H1 (cell line): Measurements from ENCODE around the gene ANKRD24. TPM values are rescaled to one million over a fixed set of nuclear protein-coding genes. Genes with fewer than 3 reads are reported as not detected.

Source experiments
- CTCF ChIA-PET: fragments of 300-600 bp; sonication (Branson Sonifier 250); formaldehyde crosslinking; loops from one replicate; lab custom pipeline; 2021; ENCODE audit not compliant: partially characterized antibody; lab: Charles Lee
- POLR2A ChIA-PET: fragments of 300-600 bp; sonication (Branson Sonifier 250); formaldehyde crosslinking; loops from one replicate; lab custom pipeline; 2021; ENCODE audit warnings: inconsistent platforms; ENCODE audit not compliant: partially characterized antibody; lab: Charles Lee
- DNase-seq, 2 experiments: peaks; one replicate each; pipeline versions ENCODE4 v3.0.0 to v3.0.0-alpha.2; 2010 to 2022; ENCODE audit warnings: low spot score in 2 of 2, low read depth in 1 of 2, mixed read lengths in 1 of 2
- FAIRE-seq: peaks from 2 replicates; lab custom pipeline; 2011; peaks lifted over from hg19 to GRCh38; lab: Jason Lieb, UNC
- H2AFZ ChIP-seq: 2 replicates; pipeline ENCODE4 v1.8.1; 2012; ENCODE audit warnings: low read length, inconsistent platforms
- H2AK5ac ChIP-seq: 2 replicates; pipeline ENCODE4 v1.6.1; 2013; ENCODE audit warnings: low read depth, low read length
- H2BK120ac ChIP-seq: replicated peaks from 2 replicates; pipeline ENCODE3; 2013; ENCODE audit warnings: low read depth, low read length, inconsistent platforms
- H2BK12ac ChIP-seq: 2 replicates; pipeline ENCODE4 v1.6.1; 2013; ENCODE audit warnings: low read depth, low read length
- H2BK15ac ChIP-seq: 2 replicates; pipeline ENCODE4 v1.6.1; 2013; ENCODE audit warnings: low read length
- H2BK20ac ChIP-seq: 2 replicates; pipeline ENCODE4 v1.6.1; 2013; ENCODE audit warnings: low read length
- H2BK5ac ChIP-seq: 2 replicates; pipeline ENCODE4 v1.6.1; 2013; ENCODE audit warnings: low read depth, low read length
- H3K14ac ChIP-seq: 2 replicates; pipeline ENCODE4 v1.6.1; 2013; ENCODE audit warnings: inconsistent platforms; ENCODE audit not compliant: insufficient read length
- H3K18ac ChIP-seq: 2 replicates; pipeline ENCODE4 v1.6.1; 2013; ENCODE audit warnings: low read length; ENCODE audit errors: extremely low read depth
- H3K23ac ChIP-seq: 2 replicates; pipeline ENCODE4 v1.6.1; 2013; ENCODE audit warnings: inconsistent platforms; ENCODE audit not compliant: insufficient read length
- H3K23me2 ChIP-seq: 2 replicates; pipeline ENCODE4 v1.6.1; 2013; ENCODE audit warnings: low read depth, low read length
- H3K27ac ChIP-seq: 2 replicates; pipeline ENCODE4 v1.6.1; 2011; ENCODE audit warnings: low read depth, low read length, inconsistent platforms
- H3K27me3 ChIP-seq, 4 experiments: replicated peaks in 1 of 4; 1 replicate in 1 of 4; 2 replicates in 3 of 4; pipeline versions ENCODE4 v1.6.1 to v1.8.1; 2011 to 2013; ENCODE audit warnings: low read length in 3 of 4, mild to moderate bottlenecking in 3 of 4, inconsistent platforms in 2 of 4, mixed read lengths in 2 of 4, moderate library complexity in 1 of 4; ENCODE audit not compliant: control insufficient read depth in 3 of 4, insufficient read depth in 3 of 4; ENCODE audit errors: extremely low read depth in 1 of 4
- H3K36me3 ChIP-seq, 4 experiments: 2 replicates each; pipeline versions ENCODE4 v1.6.1 to v1.8.1; 2011 to 2013; ENCODE audit warnings: mild to moderate bottlenecking in 4 of 4, low read length in 3 of 4, moderate library complexity in 2 of 4, control low read depth in 1 of 4, inconsistent platforms in 1 of 4; ENCODE audit not compliant: insufficient read depth in 4 of 4, control insufficient read depth in 2 of 4
- H3K4ac ChIP-seq: replicated peaks from 2 replicates; pipeline ENCODE3; 2013; ENCODE audit warnings: low read length, low read depth, mixed read lengths, inconsistent platforms; ENCODE audit not compliant: insufficient read length
- H3K4me1 ChIP-seq, 4 experiments: replicated peaks in 1 of 4; 1 replicate in 1 of 4; 2 replicates in 3 of 4; pipeline versions ENCODE4 v1.6.1 to v1.8.1; 2011 to 2013; ENCODE audit warnings: low read length in 3 of 4, inconsistent platforms in 2 of 4, mixed read lengths in 1 of 4; ENCODE audit not compliant: insufficient read depth in 4 of 4, control insufficient read depth in 3 of 4
- H3K4me2 ChIP-seq, 2 experiments: 2 replicates each; pipeline versions ENCODE4 v1.6.1 to v1.8.1; 2011 to 2013; ENCODE audit warnings: low read depth in 2 of 2, low read length in 2 of 2, control low read depth in 1 of 2, inconsistent platforms in 1 of 2, mild to moderate bottlenecking in 1 of 2; ENCODE audit not compliant: insufficient read depth in 1 of 2
- H3K4me3 ChIP-seq, 4 experiments: fragments of 200-600, 300-600 bp in 1 of 4; sonication (generic), shearing (Covaris generic), sonication (Bioruptor Twin) in 1 of 4; 2 replicates each; pipeline versions ENCODE4 v1.5.1 to v1.8.1; 2011 to 2016; ENCODE audit warnings: low read length in 4 of 4, low read depth in 3 of 4, control low read depth in 2 of 4, inconsistent platforms in 2 of 4, mild to moderate bottlenecking in 2 of 4, mixed read lengths in 1 of 4, moderate library complexity in 1 of 4; ENCODE audit not compliant: insufficient read depth in 2 of 4; ENCODE audit errors: extremely low read depth in 1 of 4
- H3K56ac ChIP-seq: replicated peaks from 2 replicates; pipeline ENCODE3; 2013; ENCODE audit warnings: low read depth, mild to moderate bottlenecking, mixed read lengths, low read length, inconsistent platforms; ENCODE audit not compliant: insufficient read length
- H3K79me1 ChIP-seq: 2 replicates; pipeline ENCODE4 v1.6.1; 2013; ENCODE audit warnings: low read depth, low read length, control low read depth
- H3K79me2 ChIP-seq, 2 experiments: 2 replicates each; pipeline versions ENCODE4 v1.6.1 to v1.8.1; 2012 to 2013; ENCODE audit warnings: low read length in 2 of 2, mild to moderate bottlenecking in 2 of 2, inconsistent platforms in 1 of 2; ENCODE audit not compliant: insufficient read depth in 2 of 2, control insufficient read depth in 1 of 2
- H3K9ac ChIP-seq, 4 experiments: replicated peaks in 1 of 4; 1 replicate in 1 of 4; 2 replicates in 3 of 4; pipeline versions ENCODE4 v1.6.1 to v1.8.1; 2011 to 2013; ENCODE audit warnings: low read depth in 3 of 4, low read length in 3 of 4, control low read depth in 2 of 4, mild to moderate bottlenecking in 2 of 4, moderate library complexity in 2 of 4, inconsistent platforms in 1 of 4; ENCODE audit errors: extremely low read depth in 1 of 4
- H3K9me3 ChIP-seq, 2 experiments: 2 replicates each; pipeline versions ENCODE4 v1.6.1 to v1.8.1; 2012 to 2013; ENCODE audit warnings: mild to moderate bottlenecking in 2 of 2, moderate library complexity in 2 of 2, control low read depth in 1 of 2, inconsistent platforms in 1 of 2, low read depth in 1 of 2, low read length in 1 of 2, mixed read lengths in 1 of 2; ENCODE audit not compliant: insufficient read depth in 2 of 2
- H4K20me1 ChIP-seq, 2 experiments: replicated peaks in 1 of 2; 2 replicates each; pipeline versions ENCODE3 to v1.8.1; 2011 to 2013; ENCODE audit warnings: inconsistent platforms in 2 of 2, low read length in 2 of 2, mild to moderate bottlenecking in 1 of 2; ENCODE audit not compliant: insufficient read depth in 2 of 2, control insufficient read depth in 1 of 2
- H4K5ac ChIP-seq: 2 replicates; pipeline ENCODE4 v1.6.1; 2013; ENCODE audit warnings: low read length, low read depth, mixed read lengths, inconsistent platforms; ENCODE audit not compliant: insufficient read length
- H4K8ac ChIP-seq: 2 replicates; pipeline ENCODE4 v1.8.0; 2013; ENCODE audit warnings: mild to moderate bottlenecking, moderate library complexity, low read length, inconsistent platforms; ENCODE audit not compliant: insufficient read depth; ENCODE audit errors: extremely low read depth
- H4K91ac ChIP-seq: replicated peaks from 2 replicates; pipeline ENCODE3; 2013; ENCODE audit warnings: low read length, mixed read lengths, inconsistent platforms; ENCODE audit not compliant: insufficient read length
- BACH1 ChIP-seq: IDR thresholded peaks from 2 replicates; pipeline ENCODE4 v1.6.1; 2012; ENCODE audit warnings: low read length, improper control_type of control experiment
- CHD2 ChIP-seq: IDR thresholded peaks from 2 replicates; pipeline ENCODE4 v1.6.1; 2012; ENCODE audit warnings: low read length, improper control_type of control experiment
- CTCF ChIP-seq, 3 experiments: IDR thresholded peaks; 1 replicate in 2 of 3; 2 replicates in 1 of 3; pipeline versions ENCODE4 v1.5.1 to v1.6.1; 2011; ENCODE audit warnings: low read length in 3 of 3, mild to moderate bottlenecking in 3 of 3, inconsistent platforms in 2 of 3, low read depth in 1 of 3, moderate library complexity in 1 of 3; ENCODE audit not compliant: insufficient read depth in 1 of 3; ENCODE audit errors: control extremely low read depth in 1 of 3
- FOSL1 ChIP-seq: IDR thresholded peaks from 2 replicates; pipeline ENCODE4 v1.6.1; 2011; ENCODE audit warnings: mild to moderate bottlenecking, low read depth, low read length, moderate library complexity; ENCODE audit not compliant: insufficient read depth
- JUN ChIP-seq: IDR thresholded peaks from 2 replicates; pipeline ENCODE4 v1.6.1; 2011; ENCODE audit warnings: low read depth, mild to moderate bottlenecking, improper control_type of control experiment, low read length
- KDM5A ChIP-seq: fragments of 200-600 bp; IDR thresholded peaks from 2 replicates; pipeline ENCODE4 v1.7.1; 2012; ENCODE audit warnings: mild to moderate bottlenecking, low read length, inconsistent platforms, mixed read lengths
- WGBS, 2 experiments: shearing (Covaris generic) in 1 of 2; methylation state at CpG; one replicate each; pipeline versions ENCODE4 v1.1.6 to v1.1.7; 2013 to 2015; ENCODE audit warnings: low lambda C conversion rate in 2 of 2, mixed read lengths in 2 of 2, inconsistent platforms in 1 of 2, low coverage in 1 of 2, missing lambda C conversion rate in 1 of 2; ENCODE audit not compliant: insufficient replicate concordance in 2 of 2, insufficient coverage in 1 of 2, insufficient read length in 1 of 2; ENCODE audit errors: extremely low coverage in 1 of 2, missing lambda C conversion rate in 1 of 2; 5-methylcytosine and 5-hydroxymethylcytosine counted together
- polyA plus RNA-seq, 7 experiments: library from polyadenylated mRNA; depleted of rRNA in 3 of 7; stranded (reverse) in 5 of 7; unstranded in 2 of 7; fragments of >200 nt in 5 of 7; fragments of 200-250 nt in 2 of 7; gene quantifications; 1 replicate in 5 of 7; 2 replicates in 1 of 7; 4 replicates in 1 of 7; pipeline versions ENCODE4 v1.2.1 to v1.2.3, GENCODE V29; 2011 to 2013; ENCODE audit warnings: missing spikeins in 2 of 7, mixed read lengths in 2 of 7
- total RNA-seq: library from RNA; stranded (reverse); fragmentation: NEBNext Ultra II Directional; extraction: Animal tissue kit (Norgen Biotek cat#: 25700); gene quantifications from 2 replicates; pipeline ENCODE4 v1.2.1, GENCODE V29; 2021

Gene ANKRD24
- total and polyA plus RNA-seq, 2 of the 8 experiments (the other 6 are each of a cell fraction or from before 2014, with no cell fraction given) = 7.6 to 14.1 TPM

GRCh38 chr19:4201798-4202197 lies 19.3 kb downstream of the ANKRD24 start:
- no peak overlapping the region for H2BK12ac ChIP-seq
- no peaks in the 10 kb centered on the region; a peak in 2 of 7 replicates for H3K4me1 ChIP-seq
- no peak overlapping the region for H3K18ac ChIP-seq
- peaks cover 0 to 7% (median 3%) of the 10 kb centered on the region in 4 experiments; a peak in 2 of 7 replicates for H3K27me3 ChIP-seq
- no peak for TF ChIP-seq BACH1
- no peak for TF ChIP-seq CTCF (IDR thresholded peaks at IDR 0.05; ENCODE audit: control extremely low read depth in 1 of 3, insufficient read depth in 1 of 3, low read depth in 1 of 3, low read length in 3 of 3)
- no peak for TF ChIP-seq KDM5A
- TF ChIP-seq CHD2 = no peak
- TF ChIP-seq FOSL1 = no peak
- no peak for TF ChIP-seq JUN
- no peak overlapping the region for H3K4ac ChIP-seq
- H3K56ac ChIP-seq = no peak overlapping the region
- FAIRE-seq (no peak), DNase-seq (no peak)
- H2BK15ac ChIP-seq = no peak overlapping the region
- no peaks in the 10 kb centered on the region for H3K79me1 ChIP-seq
- POLR2A ChIA-PET = interaction anchor here (0.6 to 1.6 kb wide), 3 partner anchors 9 to 216 kb away, joined by 3 to 7 read pairs (median 5); partner anchors contain the start of gene EEF2
- H3K14ac ChIP-seq = no peak overlapping the region
- H3K4me2 ChIP-seq = no peak overlapping the region
- peaks cover 4% of the 10 kb centered on the region for H3K23me2 ChIP-seq
- CTCF ChIA-PET = interaction anchor here (0.7 to 8.5 kb wide), 15 partner anchors 9 to 209 kb away, joined by 3 to 91 read pairs (median 4); no protein-coding TSS in a partner anchor
- H4K20me1 ChIP-seq = no peaks in the 10 kb centered on the region
- no peak overlapping the region for H2BK20ac ChIP-seq
- H3K9me3 ChIP-seq = no peaks in the 10 kb centered on the region
- no peak overlapping the region for H3K9ac ChIP-seq
- H2BK120ac ChIP-seq = no peak overlapping the region
- no peak overlapping the region for H3K23ac ChIP-seq
- H4K5ac ChIP-seq = no peak overlapping the region
- WGBS, 2 experiments = 95% methylated on average over 4 of the region's 4 CpGs; no CpG with 5 or more reads in 1 of the 2 experiments
- H2AFZ ChIP-seq = no peak overlapping the region
- H3K27ac ChIP-seq = no peak overlapping the region
- no peaks in the 10 kb centered on the region for H3K79me2 ChIP-seq
- no peak overlapping the region for H4K91ac ChIP-seq
- H3K4me3 ChIP-seq = no peak overlapping the region
- H3K36me3 ChIP-seq = no peaks in the 10 kb centered on the region
- no peak overlapping the region for H2AK5ac ChIP-seq
- no peak overlapping the region for H4K8ac ChIP-seq
- H2BK5ac ChIP-seq = no peak overlapping the region
